Effector CD4-positive, alpha-beta T cell (primary cell): ENCODE measurements around the gene DGKI. TPM values are rescaled to one million over a fixed set of nuclear protein-coding genes. Genes with fewer than 3 reads are reported as not detected.

Experiments used
- DNase-seq: peaks from one replicate; pipeline ENCODE4 v3.0.0-alpha.2; 2020
- total RNA-seq: gene quantifications from one replicate; lab custom pipeline; 2026; lab: John Stamatoyannopoulos, UW

The DGKI gene
- total RNA-seq: not detected

DNA sequence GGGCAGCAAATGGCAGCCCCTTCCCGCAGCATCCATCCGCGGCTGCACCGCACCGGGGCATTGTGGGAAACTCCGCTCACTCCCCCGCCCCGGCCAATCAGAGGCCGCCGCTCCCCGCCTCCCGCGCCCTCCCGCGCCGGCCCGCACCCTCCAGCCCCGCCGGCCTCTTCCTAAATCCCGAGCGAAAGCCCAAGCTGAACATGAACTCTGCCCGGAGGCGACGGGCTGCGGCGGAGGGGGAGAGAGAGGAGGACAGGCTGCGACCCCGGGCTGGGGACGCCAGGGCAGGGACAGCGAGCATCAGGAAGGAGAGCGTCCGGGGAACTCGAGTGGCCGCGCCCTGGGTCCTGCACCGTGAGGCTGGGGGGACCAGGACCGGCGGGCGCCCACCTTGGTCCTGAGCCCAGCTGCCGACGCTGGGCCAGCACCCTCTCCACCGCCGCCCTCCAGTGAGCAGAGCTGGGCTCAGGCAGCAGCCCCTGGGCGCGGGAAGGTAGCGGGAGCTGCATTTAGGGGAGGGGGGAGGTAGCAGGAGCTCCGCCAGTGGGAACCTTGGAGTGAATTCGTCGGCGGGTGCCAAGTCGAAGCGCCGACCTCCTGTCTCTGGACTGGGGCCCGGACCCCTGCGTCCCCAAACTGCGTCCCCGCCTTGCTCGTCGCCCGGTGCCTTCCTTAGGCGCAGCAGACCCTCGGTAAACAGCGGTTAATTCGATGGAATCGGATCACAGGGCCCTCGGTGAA, at the start of gene DGKI:
Gene DGKI, minus strand, starts transcription at position 148 of the 741 bp plus-strand sequence.
- no peak for DNase-seq

DNA sequence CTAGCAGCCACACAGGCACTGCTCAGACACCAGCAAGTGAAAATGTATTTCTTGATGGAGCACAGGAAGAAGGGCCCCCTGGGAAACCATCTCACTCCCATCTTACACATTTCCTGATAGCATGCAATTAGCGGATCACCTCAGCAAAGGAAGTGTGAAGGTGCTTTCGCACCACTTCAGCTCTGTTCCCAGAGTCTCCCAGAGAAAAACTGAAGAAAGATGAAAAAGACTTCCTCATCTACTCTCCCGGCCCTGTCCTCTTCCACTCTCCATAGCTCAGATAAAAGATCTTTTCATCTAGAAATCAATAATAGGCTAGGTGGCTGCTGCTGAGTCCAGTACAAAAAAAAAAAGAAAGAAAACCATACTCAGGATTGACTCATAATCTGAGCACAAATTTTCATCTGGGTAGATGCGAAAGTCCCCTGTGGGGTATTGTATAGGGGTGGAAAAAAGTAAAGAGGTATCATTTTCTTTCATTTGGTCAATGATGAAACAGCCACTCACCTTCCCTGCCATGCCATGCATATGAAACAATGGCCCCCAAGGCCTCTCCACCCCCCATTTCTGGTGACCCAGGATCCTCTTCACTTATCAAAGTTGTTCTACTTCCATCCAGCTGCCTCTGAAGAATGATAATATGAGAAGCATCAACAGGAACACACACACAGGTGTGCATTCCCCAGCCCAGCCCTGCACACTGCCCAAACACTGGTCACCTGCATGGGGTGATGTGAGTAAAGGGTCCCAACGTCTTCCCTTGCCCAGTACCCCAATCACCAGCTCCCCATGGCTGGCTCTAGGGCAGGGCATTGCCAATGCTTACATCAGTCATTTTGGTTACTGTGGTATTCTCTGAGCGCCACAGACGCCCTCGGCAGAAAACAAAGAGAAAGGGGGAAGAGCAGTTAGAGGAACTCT, 48.8 kb upstream of the DGKI start:
- no peak for DNase-seq

DNA sequence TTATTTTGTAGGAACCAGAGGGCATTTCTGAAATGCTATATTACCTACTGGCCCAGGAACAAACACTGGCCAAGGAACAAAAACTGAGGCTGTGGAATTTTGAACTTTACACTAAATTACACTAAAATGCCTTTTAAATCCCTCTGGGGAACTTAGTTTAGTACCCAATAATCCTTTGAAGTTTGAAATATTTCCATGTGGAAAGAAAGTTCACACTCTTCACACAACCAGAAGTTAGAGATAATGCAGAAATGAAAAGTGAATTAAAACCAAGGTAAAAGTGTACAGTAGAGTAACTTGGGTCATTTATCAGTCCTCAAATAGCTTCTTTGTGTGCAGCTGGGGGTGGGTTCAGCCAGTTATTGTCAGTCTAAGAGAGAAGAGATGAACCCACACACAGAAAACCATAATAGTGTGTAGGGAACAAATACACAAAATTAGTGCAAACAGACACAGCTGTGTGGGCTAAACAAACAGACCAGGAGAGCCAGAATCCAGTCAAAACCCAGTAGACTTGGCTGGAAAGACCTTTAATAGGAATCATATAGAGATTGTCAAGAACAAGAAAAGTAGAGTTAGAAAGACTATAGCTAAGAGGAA, 46.5 kb upstream of the DGKI start:
- no peak for DNase-seq

DNA sequence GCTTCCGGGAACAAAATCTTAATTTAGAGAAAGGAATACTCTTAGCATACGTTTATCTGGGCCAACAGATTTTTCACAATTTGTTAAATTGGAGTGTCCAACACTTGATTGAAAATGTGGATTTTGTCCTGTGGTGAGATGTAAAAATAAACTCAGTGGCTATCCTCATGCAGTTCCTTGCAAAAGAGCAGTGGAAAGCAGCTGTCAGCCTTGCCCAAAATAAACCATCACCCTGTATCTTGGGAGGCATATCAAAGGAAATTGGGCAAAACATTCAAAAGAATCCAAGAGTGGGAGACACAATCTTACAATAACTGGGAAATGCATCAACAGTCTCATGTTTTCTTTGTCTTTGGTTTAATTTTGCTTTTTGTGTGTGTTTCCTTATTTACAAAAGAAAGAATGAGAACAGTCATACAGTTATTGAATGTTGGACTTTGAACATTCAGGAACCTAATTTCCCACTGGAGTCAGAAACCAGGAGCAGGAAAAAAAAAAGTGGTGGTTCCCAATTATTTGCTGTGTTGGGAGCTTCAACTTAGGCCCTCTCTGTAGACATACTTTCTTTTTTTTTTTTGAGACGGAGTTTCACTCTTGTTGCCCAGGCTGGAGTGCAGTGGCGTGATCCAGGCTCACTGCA, 44.4 kb upstream of the DGKI start:
- no peak for DNase-seq

DNA sequence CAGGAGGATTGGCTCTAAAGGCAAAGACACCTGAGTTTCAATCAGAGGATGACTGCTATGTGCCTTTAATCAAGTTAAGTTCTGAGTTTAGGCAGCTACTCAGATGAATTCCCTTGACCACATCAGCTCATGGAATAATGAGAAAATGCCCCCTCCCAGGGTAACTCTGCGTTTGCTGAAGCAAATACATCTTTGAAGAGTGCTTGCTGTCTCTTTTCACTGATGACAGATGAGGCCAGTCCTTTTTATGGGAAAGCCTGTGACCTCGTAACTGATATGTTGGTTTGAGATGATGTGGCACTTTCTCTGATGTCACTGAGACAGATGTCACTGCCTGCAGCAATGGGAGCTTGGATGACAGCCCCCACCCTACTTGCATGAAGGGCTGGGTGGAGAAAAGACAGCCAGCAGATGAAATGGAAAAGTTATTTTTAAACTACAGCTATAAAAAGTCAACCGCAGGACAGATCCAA, 43.7 kb upstream of the DGKI start:
- no peak for DNase-seq

DNA sequence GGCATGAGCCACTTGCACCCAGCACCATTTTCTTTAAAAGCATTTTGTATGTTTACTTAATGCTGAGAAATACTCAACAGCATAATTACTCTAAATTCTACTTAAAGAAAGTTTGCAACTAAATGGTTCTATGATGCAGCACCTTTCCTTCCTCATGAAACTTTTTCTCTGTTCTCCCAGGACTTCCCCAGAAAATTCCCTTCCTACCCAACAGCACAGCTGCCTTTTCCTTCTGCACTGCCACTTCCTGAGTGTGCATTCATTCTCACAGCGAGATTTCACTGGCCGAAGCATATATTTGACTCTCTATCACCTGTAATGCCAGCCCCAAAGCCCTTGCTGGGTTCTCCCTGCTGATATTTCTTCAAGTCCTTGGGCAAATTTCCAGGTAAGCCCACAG, 41.5 kb upstream of the DGKI start:
- no peak for DNase-seq

DNA sequence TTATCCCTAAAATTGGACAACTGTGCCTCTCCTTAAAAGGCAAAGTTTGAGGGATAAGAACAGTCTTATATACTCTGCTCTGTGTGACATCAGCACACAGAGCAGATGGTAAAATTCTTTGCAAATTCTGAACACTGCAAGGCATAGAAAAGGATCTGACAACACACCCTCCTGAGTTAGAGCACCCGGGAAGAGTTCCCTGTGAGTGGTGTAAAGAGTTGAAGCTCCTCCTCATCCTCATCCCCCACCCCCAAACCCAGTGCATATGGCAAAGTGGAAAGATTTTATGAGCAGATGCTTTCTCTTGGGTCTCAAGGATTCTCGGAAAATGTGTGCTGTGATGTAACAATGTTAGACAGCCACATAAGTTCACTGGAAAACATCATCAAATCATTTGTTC, 40.0 kb upstream of the DGKI start:
- no peak for DNase-seq

DNA sequence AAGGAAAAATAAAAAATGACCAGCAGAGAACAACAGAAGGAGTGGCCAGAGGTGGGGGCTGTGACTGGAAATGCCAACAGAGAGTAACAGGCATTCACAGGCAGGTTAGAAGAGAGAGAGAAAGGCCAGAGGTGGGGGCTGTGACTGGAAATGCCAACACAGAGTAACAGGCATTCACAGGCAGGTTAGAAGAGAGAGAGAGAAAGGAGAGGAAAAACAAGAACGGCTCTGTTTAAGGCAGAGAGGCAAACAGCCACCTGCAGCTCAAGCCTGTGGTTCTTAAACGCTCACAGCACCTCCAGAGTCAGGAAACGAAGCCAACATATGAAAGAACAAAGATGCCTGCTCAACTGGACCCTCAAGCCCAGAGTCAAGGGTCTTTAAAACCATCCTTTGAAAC, 39.5 kb upstream of the DGKI start:
- no peak for DNase-seq

DNA sequence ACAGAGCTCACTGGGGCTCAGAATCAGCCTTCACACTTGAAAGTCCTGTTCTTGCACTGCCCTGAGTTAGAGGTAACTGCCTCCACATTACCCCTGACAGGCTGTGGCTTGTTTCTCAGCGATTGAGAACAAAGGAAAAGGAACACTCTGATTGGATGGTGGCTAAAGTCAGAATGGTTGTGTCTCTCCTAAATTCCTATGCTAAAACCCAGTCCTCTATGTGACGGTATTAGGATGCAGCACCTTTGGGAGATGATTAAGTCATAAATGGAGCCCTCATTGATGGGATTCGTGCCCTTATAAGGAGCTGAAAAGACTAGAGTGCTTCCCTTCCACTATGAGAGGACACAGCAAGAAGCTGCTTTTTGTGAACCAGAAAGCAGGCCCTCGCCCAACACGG, 38.9 kb upstream of the DGKI start:
- DNase-seq: no peak

DNA sequence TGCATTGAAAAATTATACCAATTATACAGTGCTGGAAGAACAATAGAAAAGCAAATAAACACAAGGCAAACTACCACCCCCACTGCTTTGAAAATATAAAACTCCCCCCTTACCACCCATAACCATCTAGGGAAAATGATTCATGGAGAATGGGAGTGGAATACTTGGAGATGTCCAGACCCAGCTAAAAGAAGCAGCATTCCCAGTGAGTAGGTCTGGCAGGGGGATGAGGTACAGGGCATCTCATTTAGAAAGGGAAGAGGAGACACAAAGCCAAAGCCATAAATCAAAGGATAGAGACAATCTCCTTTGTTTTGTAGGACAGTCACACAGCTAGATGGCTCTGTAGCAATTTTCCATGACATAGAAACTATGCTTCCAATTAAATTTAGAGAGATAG, 36.0 kb upstream of the DGKI start:
- DNase-seq: no peak

DNA sequence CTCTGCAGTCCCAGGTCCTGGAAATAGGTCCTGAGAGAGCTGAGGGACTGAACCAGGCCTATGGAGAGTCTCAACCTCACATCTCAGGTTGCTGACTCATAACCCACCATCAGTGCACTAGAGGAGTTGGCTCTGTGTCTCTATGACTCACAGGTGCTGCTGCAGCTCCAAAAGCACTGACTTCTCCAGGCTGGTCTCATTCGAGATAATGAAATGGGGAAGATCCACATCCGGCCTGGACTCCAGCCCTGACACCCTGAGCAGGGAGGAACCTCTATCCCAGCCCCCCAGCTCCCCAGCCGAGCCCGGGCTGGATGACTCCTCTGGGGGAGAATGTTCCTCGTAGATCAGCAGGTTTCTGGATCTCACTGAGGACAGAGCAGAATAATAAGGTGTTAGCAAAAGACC, 35.5 kb upstream of the DGKI start:
- no peak for DNase-seq

DNA sequence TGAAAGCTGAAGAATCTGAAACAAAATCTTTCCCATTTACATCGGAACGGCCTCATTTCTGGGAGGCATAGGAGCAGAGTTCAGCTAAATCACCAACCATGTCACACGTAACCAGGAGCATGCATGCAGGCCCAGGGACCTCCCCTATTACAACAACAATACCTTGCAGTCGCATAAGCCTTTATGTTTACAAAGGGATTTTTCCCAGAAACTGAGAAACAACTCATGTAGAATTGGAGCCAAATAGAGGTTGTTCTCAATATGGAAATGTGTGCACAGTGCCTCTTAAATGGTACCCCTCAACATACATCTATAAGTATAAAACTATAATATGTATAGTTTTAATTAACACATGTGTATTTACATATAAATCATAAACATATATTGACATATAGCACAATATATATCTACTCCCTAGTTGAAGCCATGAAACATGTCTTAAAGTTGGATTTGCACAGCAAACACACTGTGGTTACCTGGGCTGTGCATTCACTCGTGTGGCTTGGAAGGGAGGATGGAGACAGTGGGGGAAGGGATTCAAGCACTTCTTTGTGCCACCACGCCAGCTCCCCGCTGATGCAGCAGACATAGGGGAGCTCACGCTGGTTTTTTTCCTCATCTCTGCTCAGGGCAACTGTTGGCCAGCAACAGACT, 35.0 kb upstream of the DGKI start:
- DNase-seq: no peak

DNA sequence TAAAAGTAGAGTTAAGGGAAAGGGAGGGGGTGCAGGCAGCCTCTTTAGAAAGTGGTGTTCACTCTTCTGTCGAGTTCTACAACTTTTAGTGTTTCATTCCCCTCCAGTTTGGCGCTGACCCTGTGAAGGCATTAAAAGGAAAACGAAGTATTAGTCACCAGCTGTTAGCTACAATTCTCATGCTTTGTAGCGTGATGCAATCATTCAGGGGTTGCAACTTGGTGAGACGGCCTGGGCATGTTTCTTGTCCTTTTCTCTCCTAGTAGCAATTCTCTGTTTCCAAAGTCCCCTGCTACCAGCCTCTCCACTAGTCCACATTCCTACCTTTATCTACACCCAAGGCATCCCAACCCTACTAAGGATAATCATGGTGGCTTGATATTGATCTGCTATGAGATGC, 33.7 kb upstream of the DGKI start:
- DNase-seq: no peak

DNA sequence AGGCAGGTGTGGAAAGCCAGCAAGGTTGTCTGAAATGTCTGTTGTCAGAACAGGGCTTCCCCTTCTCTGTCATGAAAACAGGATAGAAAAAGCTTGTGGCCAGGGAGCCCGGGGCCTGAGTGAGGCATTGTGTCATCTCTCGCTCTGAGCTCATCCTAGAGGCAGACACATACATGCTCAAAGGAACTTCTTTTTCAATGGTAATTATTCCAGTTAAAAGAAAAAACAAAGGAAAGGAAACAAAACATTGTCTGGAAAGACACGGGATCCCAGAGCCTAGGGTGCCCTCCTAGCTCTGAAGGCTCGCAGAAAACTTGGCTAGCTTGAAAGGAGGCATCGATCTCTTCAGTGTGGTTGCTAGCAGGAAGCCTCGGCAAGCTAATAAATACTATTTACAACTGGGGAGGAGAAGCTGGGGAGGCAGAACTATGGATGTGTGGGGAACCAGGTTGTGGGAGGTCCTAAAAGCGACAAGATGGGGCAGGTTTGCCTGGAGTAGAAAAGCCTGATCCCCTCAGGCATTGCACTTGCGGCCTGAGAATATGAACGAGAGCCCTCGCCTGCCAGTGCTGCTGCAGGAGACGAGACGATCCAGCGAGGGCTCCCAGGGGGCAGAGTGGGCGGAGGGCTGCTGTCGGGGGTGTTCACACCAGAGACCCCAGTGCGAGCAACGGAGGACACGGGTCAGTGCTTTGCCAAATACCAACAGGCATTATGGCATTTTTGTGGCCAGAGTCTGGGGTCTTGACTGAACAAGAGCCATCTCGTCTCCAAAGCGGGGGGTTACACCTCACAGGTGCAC, 32.8 kb upstream of the DGKI start:
- DNase-seq: no peak

DNA sequence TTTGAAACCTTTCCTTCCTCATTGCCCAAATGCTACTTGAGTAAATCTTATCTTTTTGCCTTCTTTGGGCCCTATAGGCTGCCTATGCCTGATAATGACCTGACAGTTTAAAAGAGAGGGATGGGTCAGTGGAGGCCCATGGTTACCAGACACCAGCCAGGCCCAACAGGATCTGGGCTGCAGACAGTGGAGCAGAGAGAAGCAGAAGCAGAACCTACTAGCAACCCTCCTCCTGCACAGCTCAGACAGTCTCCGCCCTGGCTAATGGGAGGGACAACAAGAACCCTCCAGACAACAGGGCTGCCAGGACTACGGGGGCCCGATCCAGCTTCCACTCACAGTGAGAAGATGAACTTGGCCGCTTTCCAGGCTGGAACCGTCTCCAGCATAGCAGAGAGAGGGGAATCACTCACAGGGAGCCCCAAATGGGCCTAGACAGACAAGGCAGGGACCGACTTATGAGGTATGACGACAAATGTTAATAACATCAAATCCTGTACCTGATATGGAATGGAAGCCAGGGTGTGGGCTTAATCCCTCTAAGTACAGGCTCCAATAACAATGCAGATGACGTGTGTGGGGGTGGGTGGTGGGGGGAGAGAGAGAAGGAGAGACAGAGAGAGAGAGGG, 31.7 kb upstream of the DGKI start:
- no peak for DNase-seq

DNA sequence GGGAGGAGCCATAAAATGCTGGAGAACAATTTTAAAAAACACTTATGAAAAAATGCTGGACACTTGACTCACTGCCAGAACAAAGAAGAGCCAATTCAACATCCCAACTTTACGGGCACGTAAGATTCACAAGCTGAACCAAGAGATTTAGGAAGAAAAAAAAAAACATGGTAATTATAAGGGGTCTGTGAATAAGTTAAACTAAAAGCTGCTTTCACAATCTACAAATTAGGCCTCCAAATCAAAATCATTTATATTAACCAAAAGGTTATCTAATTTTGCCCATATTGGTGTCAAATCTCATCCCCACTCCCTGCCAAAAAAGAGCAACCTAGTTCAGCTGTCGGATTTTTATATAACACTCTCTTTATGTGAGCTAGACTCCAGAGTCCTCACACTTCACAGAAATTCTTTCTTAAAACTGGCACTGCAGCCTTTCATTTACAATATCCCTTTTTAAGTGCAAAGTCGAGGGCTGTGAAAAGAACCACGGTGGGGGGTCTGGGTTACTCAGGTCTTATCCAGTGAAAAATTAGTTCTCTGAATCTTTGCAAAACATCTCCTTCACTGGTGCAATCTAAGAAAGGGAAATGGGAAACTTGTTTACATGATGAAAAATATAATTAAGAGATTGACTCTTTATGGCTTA, 30.4 kb upstream of the DGKI start:
- no peak for DNase-seq

DNA sequence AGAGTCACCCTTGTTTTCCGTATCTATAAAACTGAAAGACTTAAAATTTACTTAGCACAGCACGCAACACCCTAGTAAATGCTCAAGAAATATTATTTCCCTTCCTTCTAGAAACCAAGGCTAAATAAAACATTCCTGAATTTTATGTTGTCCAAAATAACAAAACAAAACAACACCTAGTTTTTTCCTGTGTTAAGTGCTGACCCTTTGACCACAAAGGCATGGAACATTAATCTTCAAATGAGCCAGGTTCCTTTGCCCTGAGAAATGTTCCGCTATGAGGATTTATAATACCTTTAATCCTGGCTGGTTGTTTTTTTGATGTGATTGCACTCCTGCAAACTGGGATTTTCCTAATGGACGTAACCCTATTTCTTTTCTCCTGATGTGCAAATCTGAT, 29.0 kb upstream of the DGKI start:
- DNase-seq: no peak

DNA sequence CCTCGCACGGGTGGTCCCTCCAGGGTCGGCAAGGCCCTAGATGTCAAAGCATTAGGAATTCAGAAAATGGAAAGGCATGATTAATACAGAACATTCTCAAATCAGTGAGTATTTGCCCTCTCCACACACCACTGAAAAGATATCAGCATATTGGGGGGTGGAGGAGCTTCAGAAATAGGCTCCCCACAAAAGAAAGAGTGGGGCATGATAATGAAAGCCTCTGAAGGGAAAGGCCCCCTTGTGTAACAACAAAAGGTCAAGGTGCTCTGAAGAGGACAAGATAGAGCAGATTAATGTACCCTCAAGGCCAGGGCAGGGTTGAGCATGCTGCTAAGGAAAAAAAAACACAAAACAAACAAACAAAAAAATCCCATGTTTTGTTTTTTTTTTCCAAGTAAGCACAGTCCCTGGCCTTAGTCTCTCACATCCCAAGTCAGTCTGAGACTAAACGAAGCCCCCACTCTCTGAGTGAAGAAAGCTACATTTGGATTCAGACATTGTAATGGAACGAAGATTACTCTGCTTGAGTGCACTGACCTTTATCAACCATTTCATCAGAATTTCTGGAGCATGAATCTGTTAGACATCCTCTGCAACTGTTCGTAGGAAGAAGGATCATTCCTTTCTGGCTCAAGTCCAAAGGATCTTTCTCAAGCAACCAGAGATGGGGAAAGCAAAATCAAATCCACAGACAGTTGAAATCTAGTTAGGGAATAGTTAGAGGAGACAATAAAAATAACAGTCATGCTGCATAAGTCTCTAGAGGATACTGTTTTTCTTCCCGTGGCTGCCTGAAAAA, 27.4 kb upstream of the DGKI start:
- no peak for DNase-seq

DNA sequence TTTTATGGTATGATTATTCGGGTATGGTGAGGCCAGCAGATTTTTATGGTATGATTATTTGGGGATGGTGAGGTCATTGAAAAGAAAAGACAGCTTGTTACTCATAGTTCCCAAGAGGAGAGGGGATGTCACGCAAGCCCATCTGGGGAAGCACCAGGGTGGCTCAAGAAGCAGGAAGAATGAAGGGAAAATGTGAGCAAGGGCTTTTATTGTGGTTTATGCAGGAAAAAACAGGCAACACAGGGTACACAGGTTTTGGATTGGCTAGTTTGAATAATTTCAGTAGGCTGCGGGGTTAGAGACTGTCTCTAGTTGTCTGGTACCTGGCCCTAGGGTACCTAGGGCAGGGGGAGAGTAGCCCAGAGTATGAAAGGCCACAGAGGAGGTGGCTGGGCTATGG, 26.8 kb upstream of the DGKI start:
- DNase-seq: no peak
